HepG2 (cell line): ENCODE measurements around the gene ZCCHC8. TPM values are rescaled to one million over a fixed set of nuclear protein-coding genes. Genes with fewer than 3 reads are reported as not detected.
A peak's percentile ranks its signal among the peaks of the same experiment; 100 is the strongest.

ENCODE experiments used
- ATF7 ChIP-seq, 2 experiments: fragments of 450-650 bp in 1 of 2; sonication (generic) in 1 of 2; formaldehyde crosslinking in 1 of 2; IDR thresholded peaks; 2 replicates each; pipeline versions ENCODE4 v1.4.0 to v1.6.1; 2016 to 2020; ENCODE audit warnings: antibody characterized with exemption in 1 of 2, mild to moderate bottlenecking in 1 of 2, missing genetic modification reagents in 1 of 2
- BCL6 ChIP-seq: IDR thresholded peaks from 2 replicates; pipeline ENCODE4 v1.6.1; 2016; ENCODE audit warnings: missing genetic modification reagents, missing compliant biosample characterization
- EP300 ChIP-seq, 3 experiments: sonication (generic) in 1 of 3; formaldehyde crosslinking in 1 of 3; IDR thresholded peaks; 2 replicates each; pipeline versions ENCODE4 v1.5.1 to v1.6.1; 2011 to 2020; ENCODE audit warnings: low read depth in 2 of 3, low read length in 2 of 3, borderline replicate concordance in 1 of 3, improper control_type of control experiment in 1 of 3, mild to moderate bottlenecking in 1 of 3, missing genetic modification reagents in 1 of 3, moderate library complexity in 1 of 3
- FOSL2 ChIP-seq: sonication (generic); formaldehyde crosslinking; IDR thresholded peaks from 2 replicates; pipeline ENCODE4 v1.4.0; 2020; ENCODE audit warnings: missing genetic modification reagents
- KMT2A ChIP-seq: sonication (generic); formaldehyde crosslinking; IDR thresholded peaks from 2 replicates; pipeline ENCODE4 v1.4.0; 2020; ENCODE audit warnings: missing genetic modification reagents
- PAXIP1 ChIP-seq: sonication (generic); formaldehyde crosslinking; conservative IDR thresholded peaks from 2 replicates; pipeline ENCODE4 v1.4.0; 2020; ENCODE audit warnings: mild to moderate bottlenecking, missing genetic modification reagents, moderate library complexity
- POLR2A ChIP-seq, 2 experiments: IDR thresholded peaks; 2 replicates each; pipeline ENCODE4 v1.6.1; 2011; ENCODE audit warnings: low read depth in 2 of 2, low read length in 2 of 2, mild to moderate bottlenecking in 1 of 2, moderate library complexity in 1 of 2; ENCODE audit not compliant: insufficient read depth in 1 of 2
- SAP130 ChIP-seq: IDR thresholded peaks from 2 replicates; pipeline ENCODE4 v1.6.1; 2016; ENCODE audit warnings: low read depth
- U2AF2 ChIP-seq: fragments of 200-400 bp; formaldehyde crosslinking; IDR thresholded peaks from 2 replicates; pipeline ENCODE4 v1.6.1; 2017; ENCODE audit warnings: low read depth, mild to moderate bottlenecking, low read length
- ZC3H4 ChIP-seq: sonication (generic); formaldehyde crosslinking; IDR thresholded peaks from 2 replicates; pipeline ENCODE4 v1.4.0; 2020; ENCODE audit warnings: missing genetic modification reagents, borderline replicate concordance
- ZNF607 ChIP-seq: sonication (generic); formaldehyde crosslinking; IDR thresholded peaks from 2 replicates; pipeline ENCODE4 v1.5.1; 2020; ENCODE audit warnings: missing genetic modification reagents, mild to moderate bottlenecking, borderline replicate concordance
- ZNF687 ChIP-seq: sonication (generic); formaldehyde crosslinking; IDR thresholded peaks from 2 replicates; pipeline ENCODE4 v1.5.1; 2020; ENCODE audit warnings: mild to moderate bottlenecking, missing genetic modification reagents, moderate library complexity
- polyA plus RNA-seq, 8 experiments: library from polyadenylated mRNA; depleted of rRNA in 3 of 8; stranded (reverse) in 7 of 8; unstranded in 1 of 8; fragments of >200 nt; fragmentation: Illumina TruSeq in 4 of 8; extraction: Trizol in 4 of 8; gene quantifications; 2 replicates each; pipeline versions ENCODE4 v1.2.1 to v1.2.3, GENCODE V29; 2011 to 2016; ENCODE audit warnings: low read depth in 4 of 8, missing spikeins in 1 of 8, mixed read lengths in 1 of 8; ENCODE audit not compliant: insufficient read depth in 1 of 8
- total RNA-seq, 5 experiments: library from RNA; depleted of rRNA; stranded (reverse); fragments of >200 nt; fragmentation: Illumina TruSeq; extraction: Trizol; gene quantifications; 2 replicates each; pipeline ENCODE4 v1.2.3, GENCODE V29; 2016; ENCODE audit warnings: low read depth in 1 of 5

ZCCHC8 gene
- total and polyA plus RNA-seq, 2 of the 13 experiments (the other 11 are each of a cell fraction or from before 2014, with no cell fraction given), result 18.6 to 20.9 TPM

DNA sequence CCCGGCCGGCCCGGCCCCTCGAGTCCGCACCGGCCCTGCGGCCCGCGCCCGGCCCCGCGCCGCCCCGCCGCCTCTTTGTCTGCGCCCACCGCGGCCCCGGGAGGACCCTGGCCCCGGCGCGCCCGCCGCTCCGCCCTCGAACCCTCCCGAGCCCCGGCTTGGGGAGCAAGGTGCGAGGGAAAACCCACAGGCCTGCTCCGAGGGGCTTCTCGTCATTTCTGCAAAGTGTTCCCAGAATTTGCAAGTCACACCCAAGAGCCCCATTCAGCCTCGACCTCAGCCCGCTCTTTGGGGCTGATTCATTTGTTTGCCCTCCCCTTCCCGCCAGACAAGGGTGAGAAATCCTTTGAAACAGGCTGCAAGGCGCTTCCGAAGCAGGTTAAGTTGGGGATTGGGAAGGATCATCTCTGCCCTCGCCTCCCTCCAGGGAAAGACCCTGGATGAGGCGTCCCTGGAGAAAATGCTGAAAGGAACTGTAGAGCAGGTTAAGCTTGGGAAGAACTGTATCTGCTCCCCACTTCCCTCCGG lies 77.9 kb downstream of the ZCCHC8 start (continued):
- TF ChIP-seq ZNF687 (CRISPR knock-in tag) (0 out of 2 replicates have a peak, but pooled peaks have one; percentile 4), EP300 (IDR thresholded peaks at IDR 0.05; ENCODE audit: low read depth in 2 of 2, low read length in 2 of 2) (no peak), EP300 (CRISPR knock-in tag; IDR thresholded peaks at IDR 0.05; ENCODE audit: borderline replicate concordance) (peak; percentile 17; the same call in 1 of the 2 replicates), ZNF607 (CRISPR knock-in tag) (no peak), BCL6 (CRISPR knock-in tag) (peak; percentile 29; the same call in 1 of the 2 replicates), SAP130 (peak; percentile 44), PAXIP1 (0 out of 2 replicates have a peak, but pooled peaks have one; percentile 9), ZC3H4 (peak; percentile 48; the same call in 1 of the 2 replicates), U2AF2 (no peak), FOSL2 (CRISPR knock-in tag) (peak; percentile 78), POLR2A (IDR thresholded peaks at IDR 0.05; ENCODE audit: insufficient read depth in 1 of 2, low read depth in 2 of 2, low read length in 2 of 2) (0 out of 4 replicates have a peak, but pooled peaks of 1 of the 2 experiments have one; percentile 8), ATF7 (IDR thresholded peaks at IDR 0.05) (no peak), ATF7 (CRISPR knock-in tag; IDR thresholded peaks at IDR 0.05) (no peak), KMT2A (CRISPR knock-in tag) (no peak)
